Tibial nerve (tissue), 3 donors: ENCODE data around the gene UGT1A9.

ENCODE experiments used
- EP300 ChIP-seq, 2 donors: sonication (generic); formaldehyde crosslinking; IDR thresholded peaks; one replicate each; pipeline ENCODE4 v1.6.1; 2017; ENCODE audit warnings: antibody characterized with exemption in 2 of 2, mild to moderate bottlenecking in 1 of 2
- POLR2A ChIP-seq, 2 donors: fragments of 450-650 bp; IDR thresholded peaks; one replicate each; pipeline ENCODE4 v1.6.1; 2017; ENCODE audit warnings: antibody characterized with exemption in 2 of 2, mild to moderate bottlenecking in 2 of 2, moderate library complexity in 2 of 2

DNA sequence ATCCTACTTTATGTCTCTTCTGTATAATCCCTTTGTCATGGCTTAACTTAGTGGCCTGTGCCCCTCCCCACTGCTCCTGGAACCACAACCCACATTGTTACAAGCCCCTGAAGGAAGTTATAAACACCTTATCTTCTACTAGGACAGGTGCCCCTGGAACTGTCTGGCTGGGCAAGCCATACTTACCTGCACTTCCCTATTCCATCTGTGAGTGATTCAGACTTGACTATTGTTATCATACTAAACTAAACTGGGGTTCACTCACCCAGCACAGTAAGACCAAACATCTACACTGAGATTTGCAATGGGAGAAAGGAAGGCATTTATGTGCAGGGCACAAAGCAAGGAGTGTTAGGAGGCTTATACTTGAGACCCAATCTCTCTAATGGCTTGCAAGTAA lies 17.3 kb downstream of the UGT1A9 start:
- TF ChIP-seq EP300 (IDR thresholded peaks at IDR 0.05) (no peak), POLR2A (IDR thresholded peaks at IDR 0.05) (no peak)
